HG03342 (cell line): ENCODE measurements around the gene BABAM2.

Source experiments
- ATAC-seq: cut with Tn5 transposase; IDR thresholded peaks from one replicate; pipeline ENCODE4 v1.9.1; 2021; ENCODE audit warnings: mild to moderate bottlenecking, moderate library complexity; ENCODE audit not compliant: unreplicated experiment

BABAM2 gene

DNA sequence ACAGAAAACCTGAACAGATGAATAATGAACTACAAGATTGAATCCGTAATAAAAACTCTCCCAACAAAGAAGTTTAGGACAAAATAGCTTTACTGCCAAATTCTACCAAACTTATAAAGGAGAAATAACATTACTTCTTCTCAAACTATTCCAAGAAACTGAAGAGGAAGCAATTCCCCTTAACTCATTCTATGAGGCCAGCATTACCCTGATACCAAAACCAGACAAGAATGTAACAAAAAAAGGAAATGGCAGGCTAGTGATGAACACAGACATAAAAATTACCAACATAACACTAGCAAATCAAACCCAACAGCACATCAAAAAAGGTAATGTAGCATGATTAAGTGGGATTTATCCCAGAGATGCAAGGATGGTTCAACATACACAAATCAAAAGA lies 288.4 kb downstream of the BABAM2 start:
- ATAC-seq, result no peak

DNA sequence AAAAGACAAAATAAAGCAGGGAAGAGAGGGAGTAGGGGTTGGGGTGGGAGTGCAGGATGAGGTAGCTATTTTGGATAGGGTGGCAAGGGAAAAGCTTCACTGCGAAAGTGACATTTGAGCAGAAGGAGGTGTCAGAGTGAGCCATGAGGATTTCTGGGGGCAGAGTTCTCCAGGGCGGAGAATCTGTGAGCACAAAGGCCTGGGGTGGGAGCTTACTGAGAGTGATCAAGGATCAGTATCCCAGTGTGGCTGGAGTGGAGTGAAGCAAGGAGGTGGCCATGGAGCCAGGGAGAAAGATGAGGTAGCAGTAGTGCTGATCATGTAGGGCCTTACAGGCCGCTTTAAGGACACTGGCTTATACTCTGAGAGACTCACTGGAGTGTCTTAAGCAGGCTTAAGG lies 291.3 kb downstream of the BABAM2 start:
- no peak for ATAC-seq

DNA sequence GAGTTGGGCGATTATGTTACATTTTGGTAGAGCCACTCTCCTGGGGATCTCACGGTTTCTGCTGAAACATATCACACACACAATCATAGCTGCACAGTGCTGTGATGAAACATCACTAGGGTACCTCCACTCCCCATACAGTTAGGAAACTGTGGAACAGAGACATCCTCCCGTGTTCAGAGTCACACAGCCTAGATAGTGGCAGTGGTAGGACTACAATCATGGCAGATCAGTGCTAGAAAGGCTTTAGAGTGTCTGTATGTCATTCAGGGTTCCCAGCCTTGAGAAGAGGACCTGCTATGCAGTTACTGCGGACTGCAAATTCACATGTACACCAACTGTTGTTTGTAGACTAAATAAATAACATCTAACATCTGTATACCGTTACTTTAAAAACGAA lies 291.8 kb downstream of the BABAM2 start:
- no peak for ATAC-seq

DNA sequence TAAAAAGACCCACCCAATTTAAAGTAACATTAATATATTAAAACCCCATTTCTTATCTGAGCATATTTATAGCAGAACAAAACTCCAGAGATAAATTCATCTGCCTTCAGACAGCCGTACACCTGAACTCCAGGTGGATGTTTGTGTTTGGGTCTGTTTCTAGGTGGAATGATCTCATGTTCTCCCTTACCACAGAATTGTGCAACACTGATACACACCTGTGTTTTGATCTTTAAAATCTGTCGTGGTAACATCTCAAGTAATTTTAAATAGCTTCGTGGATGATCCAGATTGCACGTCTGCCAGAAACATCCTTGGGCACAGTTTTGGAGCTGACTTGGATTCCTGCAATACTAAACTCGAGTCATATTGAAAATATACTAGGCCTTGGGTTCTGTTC lies 294.6 kb downstream of the BABAM2 start:
- ATAC-seq, result no peak

DNA sequence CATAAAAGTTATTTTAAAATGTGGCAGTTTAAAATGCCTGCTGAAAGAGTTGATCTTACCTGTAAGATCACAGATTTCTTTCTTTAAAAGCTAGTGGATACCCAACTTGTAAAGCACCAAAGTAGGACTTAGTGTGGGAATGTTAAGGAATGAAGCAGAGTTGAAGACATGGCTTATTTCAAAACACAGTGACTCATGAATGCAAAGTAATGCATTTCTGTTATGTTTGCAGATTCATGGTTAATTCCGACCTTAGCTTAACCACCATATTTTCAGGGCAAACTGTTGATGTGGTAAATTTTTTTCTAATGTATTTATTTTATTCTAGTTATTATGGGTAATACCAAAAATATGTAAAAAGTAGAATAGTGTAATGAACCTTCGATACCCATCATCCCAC lies 295.4 kb downstream of the BABAM2 start:
- no peak for ATAC-seq

DNA sequence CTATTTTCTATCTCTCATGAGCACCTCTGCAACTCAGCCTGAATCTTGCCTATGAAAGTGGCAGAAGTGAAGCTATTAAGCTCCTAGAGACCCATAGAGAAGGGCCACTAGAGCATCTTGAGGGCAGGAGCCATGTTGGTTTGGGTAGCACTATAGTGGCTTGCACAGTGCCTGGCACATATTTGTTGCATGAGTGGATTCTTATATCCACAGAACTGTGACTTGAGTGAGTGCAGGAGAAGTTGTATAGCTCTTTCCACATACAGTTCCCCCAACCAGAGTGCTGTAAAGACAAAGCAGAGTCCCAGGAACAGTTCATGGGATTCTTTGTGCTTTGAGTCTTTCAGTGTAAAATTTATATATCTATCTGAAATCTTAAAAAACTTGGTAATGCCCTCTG lies 296.7 kb downstream of the BABAM2 start:
- ATAC-seq, result no peak

DNA sequence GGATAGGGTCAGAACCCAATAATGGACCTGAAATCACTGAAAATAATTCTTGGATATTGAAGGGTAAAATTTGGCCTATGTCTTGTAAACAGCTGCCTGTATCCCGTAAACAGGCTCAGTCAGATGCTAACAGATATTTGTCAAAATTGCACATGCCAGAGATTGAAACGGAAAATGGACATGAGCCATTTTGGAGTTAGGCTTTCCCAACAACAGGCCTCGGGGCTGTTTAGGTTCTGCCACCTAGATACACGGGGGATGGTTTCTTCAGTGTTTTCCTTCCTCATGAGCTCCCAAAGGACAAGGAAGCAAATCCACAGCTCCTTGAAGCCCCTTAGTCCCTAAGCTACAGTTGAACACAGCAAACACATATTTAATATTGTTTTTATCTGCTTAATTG lies 297.9 kb downstream of the BABAM2 start:
- ATAC-seq, result no peak

DNA sequence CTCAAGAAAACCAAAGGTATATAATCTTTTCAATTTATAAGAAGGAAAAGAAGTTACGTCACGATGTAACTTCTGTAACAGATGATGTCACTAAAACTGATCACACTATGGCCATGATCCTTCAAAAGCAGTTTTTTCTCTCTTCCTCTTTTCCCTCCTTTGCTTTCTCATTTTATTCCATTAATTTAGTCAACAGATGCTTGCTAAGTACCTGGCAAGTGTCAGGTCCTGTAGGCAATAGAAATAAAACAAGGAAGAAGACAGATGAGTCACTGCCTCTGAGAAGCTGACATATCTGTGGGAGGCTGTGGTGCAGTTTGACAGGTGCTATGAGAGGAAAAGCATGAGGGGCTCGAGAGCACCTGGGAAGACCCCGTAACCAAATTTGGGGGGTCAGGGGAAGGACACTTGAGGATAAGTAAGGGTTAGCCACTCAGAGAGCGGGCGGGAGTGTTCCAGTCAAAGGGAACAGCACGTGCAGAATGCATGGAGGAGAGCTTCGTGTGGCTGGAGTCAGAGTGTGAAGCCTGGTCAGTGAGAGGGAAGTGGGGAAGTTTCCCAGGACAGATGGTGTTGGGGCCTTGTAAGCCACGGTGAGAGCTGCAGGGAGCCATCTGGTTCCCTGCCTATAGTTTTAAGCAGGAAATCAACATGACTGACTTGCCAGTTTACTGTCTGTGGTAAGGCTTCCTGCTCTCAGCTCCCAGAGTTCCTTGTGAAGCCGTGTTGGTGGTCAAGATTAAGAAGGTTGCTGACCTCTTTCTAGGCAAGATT lies 303.3 kb downstream of the BABAM2 start:
- no peak for ATAC-seq

DNA sequence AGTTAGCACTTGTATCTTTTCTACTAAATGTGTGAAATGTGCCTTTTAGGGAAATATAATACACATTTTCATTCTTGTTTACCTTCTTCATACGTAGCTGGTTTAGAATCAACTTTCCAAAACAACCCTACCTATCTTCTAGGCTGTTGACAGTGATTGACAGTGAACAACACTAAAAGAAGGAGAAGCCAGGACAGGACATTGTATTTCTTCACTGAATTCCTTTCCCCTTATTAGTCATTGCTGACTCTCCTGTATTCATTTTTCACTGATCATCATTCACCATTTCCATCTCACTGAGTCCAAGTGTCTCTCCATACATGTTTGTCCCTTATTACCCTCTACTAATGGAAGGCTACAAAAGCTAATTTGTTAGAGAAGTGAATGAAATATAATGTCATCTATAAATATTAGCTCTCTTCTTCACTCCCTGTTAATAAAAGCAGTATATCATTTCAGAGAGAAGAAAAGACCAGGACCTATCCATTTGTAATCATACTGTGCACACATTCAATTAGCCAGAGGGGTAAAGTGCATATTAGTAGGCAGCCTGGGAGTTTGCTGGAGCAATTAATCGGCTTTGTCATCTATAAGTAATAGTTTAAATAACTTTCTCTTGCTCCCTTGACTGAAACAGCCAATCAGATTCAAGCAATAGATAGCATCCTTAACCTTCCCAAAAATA lies 309.6 kb downstream of the BABAM2 start:
- no peak for ATAC-seq

DNA sequence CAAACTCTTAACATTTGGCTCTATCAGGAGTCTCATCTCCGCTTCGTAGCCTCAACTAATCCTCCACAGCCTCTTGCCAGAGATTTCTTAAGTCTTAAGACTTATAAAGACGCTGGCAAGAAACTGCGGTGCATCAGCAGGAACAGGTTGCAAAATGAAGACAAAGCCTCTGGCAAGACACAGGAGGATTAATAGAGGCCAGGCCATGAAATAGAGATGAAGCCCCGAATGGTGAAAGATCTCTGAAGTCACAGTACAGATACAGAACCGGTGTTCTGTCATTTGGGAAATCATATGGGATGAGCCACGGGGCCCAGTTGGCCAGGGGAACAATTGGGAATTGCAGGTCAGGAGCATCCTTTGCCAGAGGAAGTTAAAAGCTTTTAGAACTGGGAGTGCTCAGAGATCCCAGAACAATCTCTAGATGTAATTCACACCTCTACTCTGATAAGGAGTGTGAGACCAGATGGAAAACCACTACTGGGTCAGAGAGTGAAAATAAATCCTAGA lies 311.2 kb downstream of the BABAM2 start:
- no peak for ATAC-seq

DNA sequence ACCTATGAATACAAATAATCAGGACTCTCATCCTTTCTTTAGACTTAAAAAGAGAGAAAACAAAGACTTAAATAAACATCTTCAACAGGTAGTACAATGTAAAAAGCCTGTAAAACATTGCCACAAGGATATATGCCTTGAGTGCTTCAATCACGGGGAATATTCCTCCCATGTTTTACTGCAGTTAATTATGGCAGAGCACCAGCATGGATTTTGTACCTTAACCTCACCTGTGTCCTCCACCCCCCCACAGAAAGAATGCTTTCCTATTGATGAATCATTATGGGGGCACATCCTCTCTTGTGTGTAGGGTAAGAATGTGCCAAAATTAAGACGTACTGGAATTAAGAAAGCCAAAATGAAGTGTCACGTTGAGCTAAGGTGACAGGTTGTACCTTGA lies 312.2 kb downstream of the BABAM2 start:
- no peak for ATAC-seq

DNA sequence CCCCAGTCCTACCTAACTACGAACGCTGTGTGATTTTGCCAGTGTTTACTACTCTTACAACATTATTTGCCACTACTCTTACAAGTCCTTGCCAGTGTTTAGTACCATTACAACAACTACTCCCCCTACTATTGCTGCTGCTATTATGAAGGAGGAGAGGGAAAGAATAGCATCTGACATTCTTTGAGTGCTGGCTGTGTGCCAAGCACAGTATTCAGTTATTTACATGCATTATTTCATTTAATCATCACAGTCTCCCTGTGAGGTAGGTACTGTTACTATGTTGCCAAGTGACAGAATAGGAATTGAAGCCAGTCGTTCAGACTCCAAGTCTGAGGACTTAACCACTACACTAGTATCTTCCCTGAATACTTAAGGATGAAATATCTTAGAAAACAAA lies 316.2 kb downstream of the BABAM2 start:
- ATAC-seq, result no peak

DNA sequence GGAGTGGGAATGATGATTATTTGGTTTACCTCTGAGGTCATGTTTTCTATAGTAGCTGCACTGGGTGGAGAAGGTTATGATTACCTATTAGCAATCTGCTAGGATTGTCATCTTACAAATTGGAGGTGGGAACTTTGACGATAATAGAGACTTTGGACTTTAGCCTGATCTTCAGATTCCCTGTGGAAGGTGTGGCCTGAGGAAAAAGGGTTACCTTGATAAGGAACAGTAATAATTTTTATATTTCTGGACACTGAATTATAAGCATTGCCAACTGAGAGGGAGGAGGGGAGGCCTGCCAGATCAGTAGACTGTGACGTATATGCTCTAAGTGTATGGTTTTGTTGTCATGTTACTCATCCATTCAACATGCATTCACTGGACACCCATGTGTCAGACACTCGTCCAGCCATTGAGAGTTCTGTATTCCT lies 318.7 kb downstream of the BABAM2 start:
- ATAC-seq, result no peak

DNA sequence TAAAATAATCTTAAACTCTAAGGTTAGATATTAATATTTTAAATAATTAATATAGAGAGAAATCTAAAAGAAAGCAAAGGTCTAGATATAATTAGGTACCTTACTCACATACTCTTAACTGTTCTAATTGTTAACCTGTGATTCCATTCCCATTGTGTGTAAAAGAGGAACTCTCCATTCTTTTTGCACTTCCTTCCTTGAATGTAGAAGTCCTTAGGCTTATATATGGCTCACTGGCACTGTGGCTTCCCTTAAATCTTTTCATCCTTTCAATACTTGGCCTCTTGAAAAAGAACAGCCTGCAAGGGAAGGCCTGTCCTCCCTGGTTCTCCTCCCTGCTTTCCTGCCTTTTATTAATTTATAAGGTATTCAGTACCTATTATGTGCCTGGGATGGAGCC lies 319.3 kb downstream of the BABAM2 start:
- no peak for ATAC-seq

DNA sequence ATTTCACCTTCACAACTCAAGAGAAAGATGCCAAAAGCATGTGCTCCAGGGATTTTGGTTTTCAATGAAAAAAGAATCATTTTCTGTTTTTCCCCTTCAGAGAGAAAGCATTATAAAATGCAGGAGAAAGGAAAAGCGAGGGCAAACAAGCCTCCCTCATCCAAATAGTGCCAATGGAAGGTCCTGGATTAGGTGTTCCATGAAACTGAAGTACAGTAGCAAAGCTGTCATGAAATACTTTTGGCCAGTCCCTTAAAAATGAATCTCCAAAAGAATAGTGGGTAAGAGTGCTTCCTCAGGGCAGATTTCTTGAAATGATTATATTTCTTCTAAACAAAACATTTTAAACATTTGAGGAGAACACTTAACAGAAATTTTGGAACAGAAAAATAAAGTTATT lies 320.0 kb downstream of the BABAM2 start:
- ATAC-seq, result no peak

DNA sequence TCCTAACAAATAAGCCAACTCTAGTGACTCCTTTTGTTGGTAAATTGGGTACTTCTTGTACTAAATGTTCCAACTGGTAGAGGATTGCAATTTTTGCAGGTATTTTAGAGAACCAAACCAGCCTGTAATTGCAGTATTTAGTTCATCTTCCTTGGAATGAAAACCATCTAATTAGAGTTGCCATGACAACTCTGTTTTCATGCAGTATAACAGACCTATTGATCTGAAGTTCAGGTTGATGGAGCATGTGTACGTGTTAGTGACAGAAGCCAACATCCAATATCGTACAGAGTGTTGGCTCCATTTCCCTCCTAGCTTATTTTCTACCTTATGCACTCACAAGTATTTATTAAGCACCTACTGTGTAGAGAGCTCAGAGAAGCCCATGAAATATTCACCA lies 325.8 kb downstream of the BABAM2 start:
- no peak for ATAC-seq

DNA sequence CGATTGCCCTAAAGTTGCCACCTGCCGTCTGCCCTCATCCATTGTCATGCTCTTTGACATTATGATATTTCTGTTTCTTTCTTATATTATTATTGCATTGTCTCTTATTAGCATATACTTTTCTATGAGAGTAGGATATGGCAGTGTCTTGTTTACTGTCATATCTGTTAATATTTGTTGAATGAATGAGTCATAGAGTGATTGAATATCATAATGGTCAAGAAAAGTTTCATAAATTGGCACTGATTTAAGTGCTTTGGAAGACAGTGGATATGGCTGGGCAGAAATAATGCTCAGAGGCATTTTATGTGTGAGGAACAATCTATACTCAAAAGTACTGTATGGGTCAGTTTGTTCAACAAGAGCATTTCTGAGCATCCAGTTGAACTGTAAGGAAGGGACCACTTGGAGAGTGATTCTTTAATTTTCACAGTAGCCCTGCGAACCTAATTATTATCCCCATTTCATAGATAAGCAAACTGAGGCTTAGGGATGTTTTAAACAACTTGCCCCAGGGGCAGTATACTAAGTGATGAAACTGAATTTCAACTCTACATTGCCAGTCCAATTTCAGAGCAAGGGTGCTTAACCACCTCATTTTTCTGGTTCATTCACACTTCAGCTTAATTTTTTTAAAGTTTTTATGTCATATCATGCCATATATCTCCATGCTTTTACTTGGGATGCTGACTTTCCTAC lies 326.7 kb downstream of the BABAM2 start:
- no peak for ATAC-seq

DNA sequence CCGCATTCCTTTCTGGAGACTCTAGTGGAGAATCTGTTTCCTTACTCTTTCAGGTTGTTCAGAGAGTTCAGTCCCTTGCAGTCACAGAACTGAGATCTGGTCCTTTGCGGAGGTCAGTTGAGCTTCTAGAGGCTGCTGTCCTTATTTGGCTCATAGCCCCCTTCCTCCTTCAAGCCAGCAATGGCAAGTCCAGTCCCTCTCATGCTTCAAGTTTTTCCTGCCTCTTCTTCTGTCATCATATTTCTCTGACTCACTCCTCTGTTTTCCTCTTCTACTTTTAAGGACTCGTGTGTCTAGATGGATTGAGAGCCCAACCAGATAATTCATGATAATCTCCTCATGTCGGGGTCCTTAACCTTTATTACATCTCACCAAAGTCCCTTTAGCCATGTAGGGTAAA lies 328.6 kb downstream of the BABAM2 start:
- ATAC-seq, result no peak

DNA sequence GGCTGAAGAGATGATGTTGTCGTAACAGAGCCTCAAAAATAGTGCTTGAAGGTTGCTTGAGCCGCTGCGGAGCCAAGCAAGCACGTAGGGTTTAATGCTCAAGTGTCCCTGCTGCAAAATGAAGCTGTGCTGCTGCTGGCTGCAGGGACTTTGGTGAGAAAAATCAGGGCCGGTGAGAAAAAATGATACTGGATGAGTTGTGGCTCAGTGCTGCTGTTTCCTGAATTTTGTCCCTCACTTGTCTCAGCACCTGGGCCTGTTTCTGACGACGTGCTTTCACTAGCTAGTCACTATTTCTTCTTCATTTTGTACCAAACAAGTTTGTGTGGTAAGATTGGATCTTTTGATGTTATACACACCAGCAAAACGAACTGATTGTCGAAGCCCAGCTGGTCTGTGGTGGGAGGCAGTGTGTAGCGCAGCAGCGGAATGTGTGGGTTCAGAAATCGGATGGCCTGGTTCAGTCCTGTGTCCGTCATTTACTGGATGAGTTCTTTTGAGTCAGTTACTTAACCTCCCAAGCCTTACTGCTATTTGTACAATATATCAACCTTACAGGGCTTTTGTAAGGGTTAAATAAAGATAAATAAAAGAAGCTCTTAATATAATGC lies 329.3 kb downstream of the BABAM2 start:
- no peak for ATAC-seq

DNA sequence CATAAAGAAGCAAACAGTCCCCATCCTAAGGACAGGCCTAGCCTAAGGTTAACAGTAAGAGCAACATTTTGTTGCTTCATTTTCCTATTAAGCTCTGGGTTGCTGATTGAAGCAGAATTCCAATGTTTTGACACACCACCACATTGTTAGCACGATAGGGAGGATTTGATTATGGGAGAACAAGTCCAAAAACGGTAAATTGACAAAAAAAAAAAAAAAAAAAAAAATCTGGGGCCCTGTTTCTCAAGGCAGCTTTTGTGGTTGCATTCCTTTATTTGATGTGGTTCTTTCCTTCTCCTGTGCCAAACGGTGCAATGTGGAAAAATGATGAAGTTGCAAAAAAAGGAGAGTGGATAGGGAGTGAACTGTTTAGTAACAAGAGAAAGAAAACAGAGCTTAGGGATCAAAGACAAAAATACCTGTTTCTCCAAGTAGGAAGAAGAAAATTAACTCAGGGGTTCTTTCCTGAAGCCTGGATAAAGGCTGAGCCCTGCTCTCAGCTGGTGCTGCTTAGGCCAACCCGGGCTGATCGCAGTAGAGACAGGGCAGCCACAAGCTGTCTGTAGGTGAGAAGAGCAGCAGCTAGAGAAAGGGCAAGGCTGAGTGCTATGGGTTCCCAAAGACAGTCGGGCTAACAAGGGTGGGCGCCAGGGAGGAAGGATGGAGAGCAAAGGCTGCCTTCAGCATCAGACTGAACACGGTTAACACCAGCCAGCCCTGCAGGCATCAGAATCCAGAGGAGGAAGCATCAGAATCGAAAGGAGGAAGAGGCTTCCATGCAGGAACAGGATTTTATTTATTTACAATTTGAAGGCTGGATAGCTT lies 334.3 kb downstream of the BABAM2 start:
- ATAC-seq, result no peak
